Activated naive CD8-positive, alpha-beta T cell treated with anti-CD3 and anti-CD28 coated beads, Interleukin-2, amount 10 ng/mL, durations not matched to agents 7 days and 5 days (primary cell): ENCODE results near the gene ATP2C2. TPM values are rescaled to one million over a fixed set of nuclear protein-coding genes. Genes with fewer than 3 reads are reported as not detected.

Source experiments
- ATAC-seq: fragments of 150-1000 bp; cut with Tn5 transposase; one replicate; pipeline ENCODE4 v1.10.0; 2021; ENCODE audit warnings: low read depth, moderate library complexity
- POLR2A ChIA-PET: fragments of 350-600 bp; sonication (Branson Sonifier 250); formaldehyde crosslinking; loops from one replicate; lab custom pipeline; 2021; ENCODE audit warnings: antibody characterized with exemption; lab: Charles Lee
- DNase-seq: peaks from one replicate; pipeline ENCODE4 v3.0.0; 2021
- H3K27ac Mint-ChIP-seq: one replicate; pipeline ENCODE4 v1.8.0; 2022; ENCODE audit warnings: mild to moderate bottlenecking, mixed read lengths
- H3K27me3 Mint-ChIP-seq: one replicate; pipeline ENCODE4 v1.8.0; 2022; ENCODE audit warnings: mild to moderate bottlenecking, moderate library complexity, mixed read lengths
- H3K36me3 Mint-ChIP-seq: one replicate; pipeline ENCODE4 v1.8.0; 2021; ENCODE audit warnings: mild to moderate bottlenecking, mixed read lengths
- H3K4me1 Mint-ChIP-seq: one replicate; pipeline ENCODE4 v1.8.0; 2021; ENCODE audit warnings: mixed read lengths
- H3K4me3 Mint-ChIP-seq: one replicate; pipeline ENCODE4 v1.8.0; 2022; ENCODE audit warnings: mild to moderate bottlenecking, moderate library complexity, mixed read lengths
- H3K9me3 Mint-ChIP-seq: one replicate; pipeline ENCODE4 v1.8.0; 2021; ENCODE audit warnings: mixed read lengths
- total RNA-seq, 2 experiments: library from RNA; stranded (reverse); gene quantifications; one replicate each; pipeline ENCODE4 v1.2.3, GENCODE V29; 2021

The ATP2C2 gene
- total RNA-seq: not detected

DNA sequence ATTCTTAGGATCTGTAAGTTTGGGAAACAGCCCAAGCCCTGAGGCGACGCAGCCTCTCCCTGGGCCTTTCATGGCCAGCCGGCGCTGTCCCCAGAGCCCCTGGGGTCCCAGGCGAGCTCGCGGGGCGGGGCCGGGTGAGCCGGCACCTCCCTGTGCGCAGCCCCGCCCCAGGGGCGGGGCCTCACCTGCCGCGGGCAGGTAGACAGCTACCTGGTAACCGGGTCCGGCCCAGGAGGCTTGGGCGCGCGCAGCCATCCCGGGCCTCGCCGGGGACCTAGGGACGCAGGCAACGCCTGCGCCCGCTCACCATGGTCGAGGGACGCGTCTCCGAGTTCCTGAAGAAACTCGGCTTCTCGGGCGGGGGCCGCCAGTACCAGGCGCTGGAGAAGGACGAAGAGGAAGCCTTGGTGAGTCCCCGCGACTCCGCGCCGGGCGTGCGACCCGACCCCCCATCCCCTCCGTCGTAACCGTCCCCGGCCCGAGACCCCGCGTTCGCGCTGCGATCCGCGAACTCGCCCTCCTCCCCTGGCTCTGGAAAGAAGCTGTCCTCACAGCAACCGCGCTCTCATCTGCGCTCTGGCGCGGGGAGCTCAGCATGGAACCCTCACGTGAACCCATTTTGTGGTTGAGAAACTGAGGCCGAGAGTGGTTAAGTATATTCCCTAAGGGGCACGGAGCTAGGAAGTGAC is at the start of gene ATP2C2:
ATP2C2 (plus strand) TSS at position 231 of the 689 bp plus-strand sequence; CDS start at position 309, 78 bp downstream.
- Mint-ChIP-seq H3K4me3 (peak within 1 kb of the TSS; percentile 23), H3K9me3 (no peaks in the 10 kb centered on the region), H3K36me3 (no peaks in the 10 kb centered on the region), H3K4me1 (peaks cover 17% of the 10 kb centered on the region), H3K27me3 (peaks cover 67% of the 10 kb centered on the region), H3K27ac (no peak within 1 kb of the TSS)
- DNase-seq: no peak
- no peak for ATAC-seq
- POLR2A ChIA-PET: no interaction called here

- H3K9me3 Mint-ChIP-seq: peaks cover 5% of the 10 kb centered on the region
- peaks cover 7% of the 10 kb centered on the region for H3K27me3 Mint-ChIP-seq
- H3K27ac Mint-ChIP-seq: no peak overlapping the region
- DNase-seq: no peak
- POLR2A ChIA-PET: no interaction called here
- no peaks in the 10 kb centered on the region for H3K36me3 Mint-ChIP-seq
- no peak overlapping the region for H3K4me3 Mint-ChIP-seq
- ATAC-seq: no peak
- H3K4me1 Mint-ChIP-seq: no peaks in the 10 kb centered on the region
Measured at GRCh38 chr16:84319146-84319760, 49.1 kb upstream of the ATP2C2 start.

DNA sequence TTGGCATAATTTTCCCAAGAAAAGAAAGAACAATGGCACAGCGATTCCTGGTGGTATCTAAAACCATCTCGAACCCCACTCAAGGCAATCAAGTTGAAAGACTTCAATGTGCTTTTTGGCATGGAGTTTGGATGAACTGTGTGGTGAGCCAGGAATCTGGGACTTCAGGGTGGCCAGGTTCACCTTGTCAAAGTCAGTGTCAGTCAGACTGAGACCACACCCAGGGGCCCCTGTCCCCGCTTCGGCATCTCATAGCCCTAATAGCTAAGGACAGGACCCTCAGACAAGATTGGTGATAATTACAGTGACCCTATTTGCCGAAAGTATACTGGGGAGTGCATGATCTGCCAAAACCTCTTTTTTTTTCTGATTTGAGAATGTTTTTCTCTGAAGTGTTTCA is 47.8 kb upstream of the ATP2C2 start:
- H3K4me1 Mint-ChIP-seq: no peaks in the 10 kb centered on the region
- H3K36me3 Mint-ChIP-seq: no peaks in the 10 kb centered on the region
- H3K9me3 Mint-ChIP-seq: peaks cover 5% of the 10 kb centered on the region
- DNase-seq: no peak
- no peak for ATAC-seq
- no peak overlapping the region for H3K4me3 Mint-ChIP-seq
- no peak overlapping the region for H3K27ac Mint-ChIP-seq
- POLR2A ChIA-PET: no interaction called here
- H3K27me3 Mint-ChIP-seq: peaks cover 2% of the 10 kb centered on the region

DNA sequence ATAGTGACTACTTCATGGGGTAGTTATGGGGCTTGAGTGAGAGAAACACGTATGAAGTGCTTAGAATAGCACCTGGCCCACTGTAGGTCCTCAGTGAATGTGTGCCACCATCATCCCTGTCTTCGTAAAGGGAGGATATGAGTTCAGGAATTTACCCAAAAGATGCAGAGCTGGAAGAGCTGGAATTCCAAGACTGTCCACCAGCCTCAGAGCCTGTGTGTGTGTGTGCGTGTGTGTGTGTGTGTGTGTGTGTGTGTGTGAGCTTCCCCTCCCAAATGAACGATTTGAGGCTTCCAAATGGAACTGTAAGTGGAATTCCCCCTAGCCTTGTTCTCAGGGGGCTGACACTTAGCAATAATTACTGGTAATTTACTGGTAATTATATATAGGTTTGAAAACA is 46.4 kb upstream of the ATP2C2 start:
- POLR2A ChIA-PET: no interaction called here
- Mint-ChIP-seq H3K9me3 (peaks cover 5% of the 10 kb centered on the region), H3K36me3 (no peaks in the 10 kb centered on the region), H3K27ac (no peak overlapping the region), H3K27me3 (peaks cover 2% of the 10 kb centered on the region), H3K4me3 (no peak overlapping the region), H3K4me1 (no peaks in the 10 kb centered on the region)
- no peak for DNase-seq
- ATAC-seq: no peak

GRCh38 chr16:84322749-84323148 is 45.6 kb upstream of the ATP2C2 start:
- peaks cover 4% of the 10 kb centered on the region for H3K9me3 Mint-ChIP-seq
- no peak overlapping the region for H3K4me3 Mint-ChIP-seq
- H3K4me1 Mint-ChIP-seq: no peaks in the 10 kb centered on the region
- no peaks in the 10 kb centered on the region for H3K36me3 Mint-ChIP-seq
- POLR2A ChIA-PET: no interaction called here
- no peak overlapping the region for H3K27ac Mint-ChIP-seq
- peaks cover 2% of the 10 kb centered on the region for H3K27me3 Mint-ChIP-seq
- no peak for ATAC-seq
- DNase-seq: no peak

DNA sequence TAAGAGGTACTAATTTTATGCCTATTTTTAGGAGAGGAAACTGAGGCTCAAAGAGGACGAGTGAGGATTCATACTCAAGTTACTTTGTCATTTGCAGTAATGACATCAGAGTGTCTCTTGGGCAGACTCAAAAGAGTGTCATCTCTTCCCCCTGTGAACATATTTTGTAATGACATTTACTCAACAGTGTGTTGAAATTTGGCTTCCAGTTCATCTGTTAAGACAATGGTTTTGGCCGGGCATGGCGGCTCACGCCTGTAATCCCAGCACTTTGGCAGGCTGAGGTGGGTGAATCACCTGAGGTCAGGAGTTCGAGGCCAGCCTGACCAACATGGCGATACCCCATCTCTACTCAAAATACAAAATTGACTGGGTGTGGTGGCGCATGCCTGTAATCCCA is 44.7 kb upstream of the ATP2C2 start:
- Mint-ChIP-seq H3K27me3 (peaks cover 2% of the 10 kb centered on the region), H3K9me3 (peaks cover 3% of the 10 kb centered on the region), H3K36me3 (no peaks in the 10 kb centered on the region), H3K4me1 (no peaks in the 10 kb centered on the region), H3K27ac (no peak overlapping the region), H3K4me3 (no peak overlapping the region)
- no peak for DNase-seq
- POLR2A ChIA-PET: no interaction called here
- no peak for ATAC-seq

- no peak overlapping the region for H3K27ac Mint-ChIP-seq
- no peaks in the 10 kb centered on the region for H3K4me1 Mint-ChIP-seq
- no peak for DNase-seq
- H3K9me3 Mint-ChIP-seq: no peaks in the 10 kb centered on the region
- no peaks in the 10 kb centered on the region for H3K36me3 Mint-ChIP-seq
- POLR2A ChIA-PET: no interaction called here
- no peak for ATAC-seq
- no peak overlapping the region for H3K4me3 Mint-ChIP-seq
- peaks cover 2% of the 10 kb centered on the region for H3K27me3 Mint-ChIP-seq
Measured at GRCh38 chr16:84324434-84325262, 43.7 kb upstream of the ATP2C2 start.

DNA sequence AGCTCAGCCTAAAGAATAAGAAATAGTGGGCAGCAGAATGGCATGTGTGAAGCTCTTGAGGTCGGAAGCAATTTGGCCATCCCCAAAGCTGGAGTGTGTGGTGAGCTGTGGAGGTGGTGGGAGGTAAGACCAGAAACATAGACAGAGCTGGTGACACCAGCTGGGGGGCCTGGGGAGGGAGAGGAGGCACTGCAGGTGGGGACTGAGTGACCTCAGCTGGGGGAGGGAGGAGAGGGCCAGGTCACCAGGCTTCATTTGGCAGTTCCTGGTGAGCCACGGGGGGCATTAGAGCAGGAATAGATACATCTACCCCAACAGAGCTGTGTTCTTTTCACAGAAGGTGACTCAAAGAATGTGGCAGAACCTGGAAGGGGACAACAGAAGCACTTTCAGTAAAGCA is 41.8 kb upstream of the ATP2C2 start:
- Mint-ChIP-seq H3K4me3 (no peak overlapping the region), H3K4me1 (no peaks in the 10 kb centered on the region), H3K9me3 (no peaks in the 10 kb centered on the region), H3K27ac (no peak overlapping the region), H3K27me3 (peaks cover 2% of the 10 kb centered on the region), H3K36me3 (no peaks in the 10 kb centered on the region)
- ATAC-seq (no peak), DNase-seq (no peak)
- POLR2A ChIA-PET: no interaction called here

DNA sequence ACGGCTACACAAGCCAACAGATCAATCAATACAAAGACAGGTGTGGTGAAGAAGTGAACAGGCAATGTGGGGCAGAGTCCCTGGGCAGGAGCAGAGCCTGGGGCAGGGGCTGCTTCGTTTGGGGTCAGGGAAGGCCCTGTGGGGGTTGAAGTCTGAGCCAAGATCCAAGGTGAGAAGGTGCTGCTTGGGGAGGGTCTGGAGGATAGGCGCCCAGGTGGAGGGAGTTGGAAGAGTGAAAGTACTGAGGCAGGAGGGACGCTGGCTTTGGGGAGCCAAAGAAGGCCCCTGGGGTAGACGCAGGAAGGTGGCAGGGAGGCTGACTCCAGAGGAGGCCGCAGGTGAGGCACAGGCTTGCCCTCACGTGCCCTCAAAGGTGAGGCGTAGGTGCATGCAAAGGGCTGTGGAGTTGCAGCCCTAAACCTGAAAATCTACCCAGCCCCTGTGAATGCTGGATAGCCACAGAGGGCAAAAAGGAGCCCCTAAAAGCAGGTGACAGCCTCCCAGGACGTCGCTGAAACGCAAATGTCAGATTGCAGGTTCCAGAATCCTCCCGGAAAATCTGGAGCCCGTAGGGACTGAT is 40.3 kb upstream of the ATP2C2 start:
- POLR2A ChIA-PET: no interaction called here
- H3K4me1 Mint-ChIP-seq: no peaks in the 10 kb centered on the region

GRCh38 chr16:84329016-84329415 is 39.3 kb upstream of the ATP2C2 start:
- Mint-ChIP-seq H3K4me1 (no peaks in the 10 kb centered on the region), H3K27me3 (no peaks in the 10 kb centered on the region), H3K36me3 (no peaks in the 10 kb centered on the region), H3K9me3 (no peaks in the 10 kb centered on the region), H3K4me3 (no peak overlapping the region), H3K27ac (no peak overlapping the region)
- DNase-seq (no peak), ATAC-seq (no peak)
- POLR2A ChIA-PET: no interaction called here

More for the DNA sequence above, 40.3 kb upstream of the ATP2C2 start:
- DNase-seq: no peak
- Mint-ChIP-seq H3K4me3 (no peak overlapping the region), H3K9me3 (no peaks in the 10 kb centered on the region), H3K27me3 (no peaks in the 10 kb centered on the region), H3K27ac (no peak overlapping the region), H3K36me3 (no peaks in the 10 kb centered on the region)
- ATAC-seq: no peak

DNA sequence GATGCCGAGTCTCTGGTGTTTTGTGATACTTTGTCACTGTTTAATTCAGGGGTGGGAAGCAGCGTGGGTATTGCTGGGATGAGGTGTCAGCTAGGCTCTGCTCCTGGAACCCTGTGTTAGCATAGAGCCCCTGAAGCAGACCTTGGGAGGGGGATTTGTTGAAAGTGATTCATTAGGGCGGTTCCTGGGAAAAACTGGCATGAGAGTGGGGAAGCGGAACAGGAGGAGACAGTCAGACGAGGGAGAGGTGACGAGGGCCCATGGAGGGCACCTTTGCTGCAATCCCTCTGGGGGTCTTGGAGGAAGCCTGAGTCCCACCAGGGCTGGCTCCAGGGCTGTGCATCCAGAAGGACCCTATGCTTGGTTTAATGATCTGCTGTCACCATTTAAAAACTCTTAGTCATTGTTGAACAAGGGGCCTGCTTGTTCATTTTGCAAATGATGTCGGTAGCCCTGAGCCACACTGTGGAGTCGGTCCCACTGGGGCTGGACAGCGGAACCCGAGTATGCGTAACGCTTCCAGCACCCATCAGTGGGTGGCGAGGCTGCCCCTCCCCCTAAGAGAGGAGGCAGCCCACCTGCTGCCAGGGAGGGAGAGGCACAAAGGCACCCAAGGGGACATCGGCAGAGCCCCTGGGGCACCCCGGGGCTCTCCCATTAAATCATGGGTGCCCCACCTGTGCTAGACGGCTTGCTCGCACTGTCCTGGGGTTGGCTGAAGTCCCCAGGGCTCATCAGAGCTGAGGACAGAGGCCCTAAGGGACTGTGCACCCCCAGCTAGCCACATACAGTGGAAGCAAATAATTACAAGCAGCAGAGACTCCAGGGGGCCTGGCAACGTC is 38.3 kb upstream of the ATP2C2 start:
- Mint-ChIP-seq H3K27me3 (no peaks in the 10 kb centered on the region), H3K36me3 (no peaks in the 10 kb centered on the region), H3K9me3 (no peaks in the 10 kb centered on the region), H3K4me3 (no peak overlapping the region), H3K4me1 (no peaks in the 10 kb centered on the region), H3K27ac (no peak overlapping the region)
- DNase-seq (no peak), ATAC-seq (no peak)
- POLR2A ChIA-PET: no interaction called here

- no peak overlapping the region for H3K4me3 Mint-ChIP-seq
- no peaks in the 10 kb centered on the region for H3K27me3 Mint-ChIP-seq
- no peak overlapping the region for H3K27ac Mint-ChIP-seq
- H3K9me3 Mint-ChIP-seq: no peaks in the 10 kb centered on the region
- DNase-seq (no peak), ATAC-seq (no peak)
- no peaks in the 10 kb centered on the region for H3K4me1 Mint-ChIP-seq
- no peaks in the 10 kb centered on the region for H3K36me3 Mint-ChIP-seq
- POLR2A ChIA-PET: no interaction called here
Measured at GRCh38 chr16:84330685-84331050, 37.7 kb upstream of the ATP2C2 start.
